ENCODE measurements around the gene MTRR. TPM values are rescaled to one million over a fixed set of nuclear protein-coding genes. Genes with fewer than 3 reads are reported as not detected.

The MTRR gene
- total and polyA plus RNA-seq, 2 of the 8 experiments (the other 6 are each of a cell fraction or from before 2014, with no cell fraction given), result 36.4 to 53.8 TPM

- Histone ChIP-seq H2BK15ac (ENCODE audit: low read length) (no peak overlapping the region), H3K23ac (ENCODE audit: insufficient read length) (no peak overlapping the region), H2AK5ac (ENCODE audit: low read depth, low read length) (no peak overlapping the region), H3K79me1 (ENCODE audit: low read depth, low read length) (no peaks in the 10 kb centered on the region), H3K14ac (ENCODE audit: insufficient read length) (no peak overlapping the region), H4K5ac (ENCODE audit: insufficient read length, low read depth, low read length) (no peak overlapping the region), H3K9ac (replicated peaks in 1 of 4; ENCODE audit: extremely low read depth in 1 of 4, low read depth in 3 of 4, low read length in 3 of 4) (no peak overlapping the region), H3K4me2 (ENCODE audit: insufficient read depth in 1 of 2, low read depth in 2 of 2, low read length in 2 of 2) (no peak overlapping the region), H3K4me1 (replicated peaks in 1 of 4; ENCODE audit: control insufficient read depth in 3 of 4, insufficient read depth in 4 of 4, low read length in 3 of 4) (no peaks in the 10 kb centered on the region), H2BK20ac (ENCODE audit: low read length) (no peak overlapping the region), H3K4me3 (ENCODE audit: extremely low read depth in 1 of 4, insufficient read depth in 2 of 4, low read depth in 3 of 4, low read length in 4 of 4) (no peak overlapping the region), H4K20me1 (replicated peaks in 1 of 2; ENCODE audit: control insufficient read depth in 1 of 2, insufficient read depth in 2 of 2, low read length in 2 of 2) (peaks cover 0 to 3% of the 10 kb centered on the region in 2 experiments), H2BK120ac (replicated peaks; ENCODE audit: low read depth, low read length) (no peak overlapping the region), H3K23me2 (ENCODE audit: low read depth, low read length) (no peaks in the 10 kb centered on the region), H2BK5ac (ENCODE audit: low read depth, low read length) (no peak overlapping the region), H4K91ac (replicated peaks; ENCODE audit: insufficient read length, low read length) (no peak overlapping the region), H3K79me2 (ENCODE audit: control insufficient read depth in 1 of 2, insufficient read depth in 2 of 2, low read length in 2 of 2) (no peaks in the 10 kb centered on the region), H3K27me3 (replicated peaks in 1 of 4; ENCODE audit: control insufficient read depth in 3 of 4, extremely low read depth in 1 of 4, insufficient read depth in 3 of 4, low read length in 3 of 4) (no peaks in the 10 kb centered on the region), H3K4ac (replicated peaks; ENCODE audit: insufficient read length, low read depth, low read length) (no peak overlapping the region), H3K56ac (replicated peaks; ENCODE audit: insufficient read length, low read depth, low read length) (no peak overlapping the region), H3K18ac (ENCODE audit: extremely low read depth, low read length) (no peak overlapping the region), H3K36me3 (ENCODE audit: control insufficient read depth in 2 of 4, insufficient read depth in 4 of 4, low read length in 3 of 4) (peaks cover 8 to 73% (median 53%) of the 10 kb centered on the region in 4 experiments), H2BK12ac (ENCODE audit: low read depth, low read length) (no peak overlapping the region), H4K8ac (ENCODE audit: extremely low read depth, insufficient read depth, low read length) (no peak overlapping the region), H2AFZ (ENCODE audit: low read length) (no peak overlapping the region), H3K27ac (ENCODE audit: low read depth, low read length) (no peak overlapping the region), H3K9me3 (ENCODE audit: insufficient read depth in 2 of 2, low read depth in 1 of 2, low read length in 1 of 2) (no peaks in the 10 kb centered on the region)
- ChIA-PET CTCF (ENCODE audit: partially characterized antibody) (no interaction called here), POLR2A (ENCODE audit: partially characterized antibody) (no interaction called here)
- 90% methylated on average over 5 of the region's 5 CpGs; no CpG with 5 or more reads in 1 of the 2 experiments for WGBS, 2 experiments (ENCODE audit: extremely low coverage in 1 of 2, insufficient coverage in 1 of 2, insufficient read length in 1 of 2, insufficient replicate concordance in 2 of 2, low coverage in 1 of 2, low lambda C conversion rate in 2 of 2, missing lambda C conversion rate in 1 of 2)
- DNase-seq (ENCODE audit: low read depth in 1 of 2, low spot score in 2 of 2) (no peak), FAIRE-seq (no peak)
- TF ChIP-seq TEAD4 (IDR thresholded peaks at IDR 0.05; ENCODE audit: low read depth, low read length), result no peak
- TF ChIP-seq GTF2F1 (IDR thresholded peaks at IDR 0.05; ENCODE audit: borderline replicate concordance, low read depth, low read length), result no peak
- TF ChIP-seq RXRA (IDR thresholded peaks at IDR 0.05; ENCODE audit: insufficient read depth, low read depth, low read length), result no peak
- no peak for TF ChIP-seq E2F6 (IDR thresholded peaks at IDR 0.05)
- TF ChIP-seq RAD21 (IDR thresholded peaks at IDR 0.05 in 1 of 2, conservative IDR thresholded peaks at IDR 0.05 in 1 of 2; ENCODE audit: low read depth in 2 of 2, low read length in 2 of 2), result no peak
- no peak for TF ChIP-seq CTBP2 (IDR thresholded peaks at IDR 0.05; ENCODE audit: borderline replicate concordance, insufficient read depth, insufficient read length, low read length)
- TF ChIP-seq TCF12 (IDR thresholded peaks at IDR 0.05; ENCODE audit: low read depth, low read length), result no peak
- no peak for TF ChIP-seq JUND (IDR thresholded peaks at IDR 0.05; ENCODE audit: low read length)
- TF ChIP-seq ZNF274 (IDR thresholded peaks at IDR 0.05; ENCODE audit: borderline replicate concordance, extremely low read depth, low read length), result no peak
- TF ChIP-seq PHF8 (conservative IDR thresholded peaks at IDR 0.05; ENCODE audit: low read depth, low read length), result no peak
- TF ChIP-seq CBX8 (IDR thresholded peaks at IDR 0.05; ENCODE audit: borderline replicate concordance, low read depth, low read length), result no peak
- no peak for TF ChIP-seq EGR1 (IDR thresholded peaks at IDR 0.05; ENCODE audit: borderline replicate concordance, low read depth, low read length)
- TF ChIP-seq SIRT6 (IDR thresholded peaks at IDR 0.05; ENCODE audit: low read length), result no peak
These were observed 25.5 kb downstream of the MTRR start for GRCh38 chr5:7894439-7894838.

Measured in H1 (cell line).